CD8-positive, alpha-beta memory T cell (primary cell): Measurements from ENCODE around the gene ARMS2. TPM values are rescaled to one million over a fixed set of nuclear protein-coding genes. Genes with fewer than 3 reads are reported as not detected.

ENCODE experiments used
- CTCF ChIA-PET: fragments of 350-600 bp; sonication (Branson Sonifier 250); formaldehyde crosslinking; loops from one replicate; lab custom pipeline; 2021; ENCODE audit warnings: antibody characterized with exemption; lab: Charles Lee
- POLR2A ChIA-PET: fragments of 350-600 bp; sonication (Branson Sonifier 250); formaldehyde crosslinking; loops from one replicate; lab custom pipeline; 2021; ENCODE audit warnings: antibody characterized with exemption; lab: Charles Lee
- DNase-seq, 5 donors: peaks; one replicate each; pipeline versions ENCODE4 v3.0.0 to v3.0.0-alpha.2; 2020 to 2022; ENCODE audit warnings: mixed read lengths in 1 of 5
- H3K27ac ChIP-seq: one replicate; pipeline ENCODE4 v1.7.0; 2013; ENCODE audit warnings: low read depth, mild to moderate bottlenecking, low read length, moderate library complexity
- H3K27me3 ChIP-seq: 2 replicates; pipeline ENCODE4 v1.7.0; 2013; ENCODE audit warnings: low read length, mild to moderate bottlenecking; ENCODE audit not compliant: insufficient read depth, poor library complexity, severe bottlenecking
- H3K36me3 ChIP-seq: 2 replicates; pipeline ENCODE4 v1.7.0; 2013; ENCODE audit warnings: mild to moderate bottlenecking, low read length, moderate library complexity; ENCODE audit not compliant: insufficient read depth
- H3K4me1 ChIP-seq: 2 replicates; pipeline ENCODE4 v1.7.0; 2013; ENCODE audit warnings: mild to moderate bottlenecking, low read length, moderate library complexity; ENCODE audit not compliant: insufficient read depth
- H3K4me3 ChIP-seq: 2 replicates; pipeline ENCODE4 v1.7.0; 2013; ENCODE audit warnings: mild to moderate bottlenecking, low read length
- H3K9me3 ChIP-seq: 2 replicates; pipeline ENCODE4 v1.7.0; 2013; ENCODE audit warnings: mild to moderate bottlenecking, low read length
- H3K27ac Mint-ChIP-seq, 8 donors: one replicate each; pipeline ENCODE4 v1.8.0; 2020 to 2021; ENCODE audit warnings: mixed read lengths in 8 of 8, mild to moderate bottlenecking in 6 of 8, inconsistent platforms in 3 of 8, moderate library complexity in 3 of 8
- H3K27me3 Mint-ChIP-seq, 2 donors: one replicate each; pipeline ENCODE4 v1.8.0; 2020 to 2021; ENCODE audit warnings: mixed read lengths in 2 of 2, mild to moderate bottlenecking in 1 of 2, moderate library complexity in 1 of 2
- H3K36me3 Mint-ChIP-seq, 3 donors: one replicate each; pipeline ENCODE4 v1.8.0; 2020 to 2021; ENCODE audit warnings: mixed read lengths in 3 of 3, inconsistent platforms in 1 of 3, mild to moderate bottlenecking in 1 of 3
- H3K4me1 Mint-ChIP-seq, 3 donors: one replicate each; pipeline ENCODE4 v1.8.0; 2020 to 2021; ENCODE audit warnings: mixed read lengths in 3 of 3, inconsistent platforms in 1 of 3, mild to moderate bottlenecking in 1 of 3
- H3K4me3 Mint-ChIP-seq, 7 donors: one replicate each; pipeline ENCODE4 v1.8.0; 2020 to 2021; ENCODE audit warnings: mixed read lengths in 7 of 7, mild to moderate bottlenecking in 6 of 7, moderate library complexity in 4 of 7, inconsistent platforms in 2 of 7
- H3K9me3 Mint-ChIP-seq, 5 donors: one replicate each; pipeline ENCODE4 v1.8.0; 2020 to 2022; ENCODE audit warnings: mixed read lengths in 5 of 5, mild to moderate bottlenecking in 3 of 5, moderate library complexity in 2 of 5, inconsistent platforms in 1 of 5
- polyA plus RNA-seq: library from polyadenylated mRNA; unstranded; fragments of 300-500 nt; fragmentation: Illumina TruSeq; gene quantifications from one replicate; pipeline ENCODE4 v1.2.3, GENCODE V29; 2021
- total RNA-seq, 2 experiments: library from RNA; stranded (reverse); gene quantifications; one replicate each; pipeline ENCODE4 v1.2.3, GENCODE V29; 2021

Gene ARMS2
- total RNA-seq, result not detected
- not detected for polyA plus RNA-seq

GRCh38 chr10:122454603-122455080 lies at the start of gene ARMS2:
ARMS2 (plus strand) TSS chr10:122454653; CDS start chr10:122454728, 75 bp downstream.
- Histone ChIP-seq H3K4me3 (no peak within 1 kb of the TSS), H3K4me1 (no peaks in the 10 kb centered on the region), H3K27me3 (peaks cover 21% of the 10 kb centered on the region), H3K9me3 (no peaks in the 10 kb centered on the region), H3K36me3 (no peaks in the 10 kb centered on the region), H3K27ac (no peak within 1 kb of the TSS)
- H3K4me1 Mint-ChIP-seq, result peaks cover 0 to 4% (median 2%) of the 10 kb centered on the region in 3 donors
- H3K4me3 Mint-ChIP-seq, result no peak within 1 kb of the TSS
- H3K36me3 Mint-ChIP-seq, result peaks cover 0 to 10% (median 2%) of the 10 kb centered on the region in 3 donors
- ChIA-PET CTCF (interaction anchor here (0.9 kb wide), 1 partner anchor 111 kb away, joined by 4 read pairs; no protein-coding TSS in a partner anchor), POLR2A (no interaction called here)
- no peaks in the 10 kb centered on the region for H3K9me3 Mint-ChIP-seq
- DNase-seq, result no peak
- H3K27ac Mint-ChIP-seq, result no peak within 1 kb of the TSS
- H3K27me3 Mint-ChIP-seq, result peaks cover 52 to 68% of the 10 kb centered on the region in 2 donors

GRCh38 chr10:122407375-122408125 lies 46.9 kb upstream of the ARMS2 start:
- Mint-ChIP-seq H3K4me1 (peaks cover 39 to 64% (median 40%) of the 10 kb centered on the region in 3 donors), H3K4me3 (peak overlapping the region in 3 of 7 donors; percentile 1 to 44 (median 36)), H3K9me3 (peaks cover 0 to 1% (median 0%) of the 10 kb centered on the region in 5 donors), H3K27me3 (no peaks in the 10 kb centered on the region), H3K27ac (peak overlapping the region; percentile 40 to 91 (median 55)), H3K36me3 (peaks cover 19 to 60% (median 25%) of the 10 kb centered on the region in 3 donors)
- ChIA-PET POLR2A (no interaction called here), CTCF (interaction anchor here (1.0 kb wide), 1 partner anchor 9 kb away, joined by 3 read pairs; no protein-coding TSS in a partner anchor)
- Histone ChIP-seq H3K36me3 (no peaks in the 10 kb centered on the region), H3K4me1 (peaks cover 32% of the 10 kb centered on the region), H3K9me3 (no peaks in the 10 kb centered on the region), H3K4me3 (peak overlapping the region; percentile 35), H3K27me3 (no peaks in the 10 kb centered on the region), H3K27ac (no peak overlapping the region)
- peak in 3 of 5 donors; percentile 8 to 65 (median 11) for DNase-seq

- Histone ChIP-seq H3K27ac (no peak overlapping the region), H3K27me3 (no peaks in the 10 kb centered on the region), H3K4me3 (no peak overlapping the region), H3K4me1 (peaks cover 38% of the 10 kb centered on the region), H3K36me3 (no peaks in the 10 kb centered on the region), H3K9me3 (no peaks in the 10 kb centered on the region)
- Mint-ChIP-seq H3K36me3 (peaks cover 25 to 70% (median 35%) of the 10 kb centered on the region in 3 donors), H3K4me1 (peaks cover 44 to 69% (median 56%) of the 10 kb centered on the region in 3 donors), H3K27ac (peak overlapping the region in 3 of 8 donors; percentile 24 to 36 (median 32)), H3K4me3 (no peak overlapping the region), H3K27me3 (no peaks in the 10 kb centered on the region), H3K9me3 (peaks cover 0 to 1% (median 0%) of the 10 kb centered on the region in 5 donors)
- DNase-seq, result no peak
- CTCF ChIA-PET, result interaction anchor here (2.2 kb wide), 1 partner anchor 21 kb away, joined by 8 read pairs; no protein-coding TSS in a partner anchor
- POLR2A ChIA-PET, result no interaction called here
These were observed 41.1 kb upstream of the ARMS2 start for GRCh38 chr10:122413327-122413726.

GRCh38 chr10:122417667-122418066 lies 36.8 kb upstream of the ARMS2 start:
- no peaks in the 10 kb centered on the region for H3K9me3 ChIP-seq
- no peaks in the 10 kb centered on the region for H3K27me3 ChIP-seq
- H3K27ac ChIP-seq, result no peak overlapping the region
- H3K36me3 Mint-ChIP-seq, result peaks cover 14 to 65% (median 24%) of the 10 kb centered on the region in 3 donors
- H3K4me3 ChIP-seq, result no peak overlapping the region
- ChIA-PET POLR2A (no interaction called here), CTCF (no interaction called here)
- H3K4me3 Mint-ChIP-seq, result peak overlapping the region in 6 of 7 donors; percentile 26 to 74 (median 54)
- peaks cover 78 to 89% (median 88%) of the 10 kb centered on the region in 3 donors for H3K4me1 Mint-ChIP-seq
- no peaks in the 10 kb centered on the region for H3K9me3 Mint-ChIP-seq
- no peak for DNase-seq
- H3K27ac Mint-ChIP-seq, result peak overlapping the region; percentile 17 to 99 (median 80)
- peaks cover 82% of the 10 kb centered on the region for H3K4me1 ChIP-seq
- H3K27me3 Mint-ChIP-seq, result no peaks in the 10 kb centered on the region
- no peaks in the 10 kb centered on the region for H3K36me3 ChIP-seq

- DNase-seq, result no peak
- H3K4me3 ChIP-seq, result no peak overlapping the region
- CTCF ChIA-PET, result interaction anchor here (1.6 kb wide), 2 partner anchors 14 to 28 kb away, joined by 3 to 6 read pairs; no protein-coding TSS in a partner anchor
- Mint-ChIP-seq H3K4me3 (no peak overlapping the region), H3K4me1 (peaks cover 86 to 96% (median 94%) of the 10 kb centered on the region in 3 donors), H3K36me3 (peaks cover 11 to 58% (median 18%) of the 10 kb centered on the region in 3 donors), H3K9me3 (no peaks in the 10 kb centered on the region), H3K27me3 (no peaks in the 10 kb centered on the region), H3K27ac (peak overlapping the region in 5 of 8 donors; percentile 27 to 66 (median 51))
- H3K27me3 ChIP-seq, result no peaks in the 10 kb centered on the region
- POLR2A ChIA-PET, result interaction anchor here (1.0 to 2.2 kb wide), 2 partner anchors 42 to 45 kb away, joined by 3 to 12 read pairs; partner anchors contain the start of gene PLEKHA1
- H3K36me3 ChIP-seq, result no peaks in the 10 kb centered on the region
- peaks cover 91% of the 10 kb centered on the region for H3K4me1 ChIP-seq
- no peak overlapping the region for H3K27ac ChIP-seq
- no peaks in the 10 kb centered on the region for H3K9me3 ChIP-seq
These were observed 35.4 kb upstream of the ARMS2 start for GRCh38 chr10:122419016-122419415.

GRCh38 chr10:122419876-122420623 lies 34.4 kb upstream of the ARMS2 start:
- peaks cover 9 to 57% (median 12%) of the 10 kb centered on the region in 3 donors for H3K36me3 Mint-ChIP-seq
- CTCF ChIA-PET, result interaction anchor here (1.6 kb wide), 2 partner anchors 15 to 27 kb away, joined by 3 to 6 read pairs; no protein-coding TSS in a partner anchor
- no peak for DNase-seq

GRCh38 chr10:122420624-122421007 lies 33.8 kb upstream of the ARMS2 start:
- H3K27me3 ChIP-seq, result no peaks in the 10 kb centered on the region
- no peak overlapping the region for H3K4me3 ChIP-seq
- Mint-ChIP-seq H3K27ac (peak overlapping the region; percentile 76 to 99 (median 92)), H3K4me3 (peak overlapping the region in 6 of 7 donors; percentile 12 to 62 (median 56)), H3K9me3 (no peaks in the 10 kb centered on the region), H3K4me1 (peaks cover 83 to 93% (median 91%) of the 10 kb centered on the region in 3 donors), H3K36me3 (peaks cover 9 to 53% (median 12%) of the 10 kb centered on the region in 3 donors), H3K27me3 (no peaks in the 10 kb centered on the region)
- ChIA-PET CTCF (interaction anchor here (1.6 kb wide), 1 partner anchor 27 kb away, joined by 3 read pairs; no protein-coding TSS in a partner anchor), POLR2A (interaction anchor here (2.2 kb wide), 1 partner anchor 46 kb away, joined by 12 read pairs; the partner anchor contains the start of gene PLEKHA1)
- H3K36me3 ChIP-seq, result no peaks in the 10 kb centered on the region
- no peaks in the 10 kb centered on the region for H3K9me3 ChIP-seq
- DNase-seq, result no peak
- no peak overlapping the region for H3K27ac ChIP-seq
- peaks cover 86% of the 10 kb centered on the region for H3K4me1 ChIP-seq

More at GRCh38 chr10:122419876-122420623, 34.4 kb upstream of the ARMS2 start:
- Histone ChIP-seq H3K27ac (no peak overlapping the region), H3K36me3 (no peaks in the 10 kb centered on the region), H3K4me3 (peak overlapping the region; percentile 26), H3K27me3 (no peaks in the 10 kb centered on the region), H3K9me3 (no peaks in the 10 kb centered on the region), H3K4me1 (peaks cover 92% of the 10 kb centered on the region)
- Mint-ChIP-seq H3K27ac (peak overlapping the region; percentile 38 to 99 (median 90)), H3K4me3 (peak overlapping the region in 3 of 7 donors; percentile 19 to 48 (median 29)), H3K9me3 (no peaks in the 10 kb centered on the region), H3K4me1 (peaks cover 87 to 97% (median 96%) of the 10 kb centered on the region in 3 donors), H3K27me3 (no peaks in the 10 kb centered on the region)
- POLR2A ChIA-PET, result interaction anchor here (1.0 to 2.2 kb wide), 2 partner anchors 43 to 46 kb away, joined by 3 to 12 read pairs; partner anchors contain the start of gene PLEKHA1
